Mucosa of gallbladder (tissue), 1 donor: ENCODE measurements around the gene AMZ2. TPM values are rescaled to one million over a fixed set of nuclear protein-coding genes. Genes with fewer than 3 reads are reported as not detected.
"Not testable (repeated sequence)": the region's sequence is repeated elsewhere in the genome, so short reads cannot be mapped to it uniquely, and the experiment has no call there.

Experiments used
- DNase-seq: peaks from one replicate; pipeline ENCODE4 v3.0.0-alpha.2; 2020; ENCODE audit warnings: low spot score
- total RNA-seq: library from RNA; stranded (reverse); gene quantifications from one replicate; pipeline ENCODE4 v1.2.1, GENCODE V29; 2021
- donor health status: DM: no; HTN: no; CAD: no.

The AMZ2 gene
- total RNA-seq, 1 donor from 2014 or later: 64.7 TPM

DNA sequence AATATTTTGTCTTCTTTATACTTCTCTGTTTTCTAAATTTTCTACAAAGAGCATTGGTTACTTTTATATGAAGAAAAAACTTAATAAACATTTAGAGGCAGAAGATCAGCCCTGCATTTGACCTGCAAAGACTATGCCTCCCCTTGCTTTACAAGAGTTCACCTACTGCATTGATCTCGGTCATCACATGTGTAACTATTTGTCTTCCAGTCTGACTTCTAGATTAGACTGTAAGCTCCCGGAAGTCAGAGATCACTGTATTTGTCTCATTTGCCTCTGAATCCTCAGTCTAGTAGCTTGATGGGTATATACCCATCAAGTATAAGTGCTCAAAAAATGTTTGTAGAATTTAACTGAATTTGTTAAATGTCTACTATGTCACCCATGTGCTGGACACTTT, 27.7 kb upstream of the AMZ2 start:
- DNase-seq: not testable (repeated sequence)

DNA sequence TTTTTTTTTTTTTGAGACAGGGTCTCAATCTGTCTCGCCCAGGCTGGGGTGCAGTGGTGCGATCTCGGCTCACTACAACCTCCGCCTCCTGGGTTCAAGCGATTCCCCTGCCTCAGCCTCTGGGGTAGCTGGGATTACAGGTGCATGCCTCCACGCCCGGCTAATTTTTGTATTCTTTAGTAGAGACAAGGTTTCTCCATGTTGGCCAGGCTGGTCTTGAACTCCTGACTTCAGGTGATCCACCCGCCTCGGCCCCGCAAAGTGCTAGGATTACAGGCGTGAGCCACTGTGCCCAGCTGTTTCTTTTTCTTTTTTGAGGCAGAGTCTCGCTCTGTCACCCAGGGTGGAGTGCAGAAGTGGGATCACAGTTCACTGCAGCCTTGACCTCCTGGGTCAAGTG, 27.1 kb upstream of the AMZ2 start:
- not testable (repeated sequence) for DNase-seq

DNA sequence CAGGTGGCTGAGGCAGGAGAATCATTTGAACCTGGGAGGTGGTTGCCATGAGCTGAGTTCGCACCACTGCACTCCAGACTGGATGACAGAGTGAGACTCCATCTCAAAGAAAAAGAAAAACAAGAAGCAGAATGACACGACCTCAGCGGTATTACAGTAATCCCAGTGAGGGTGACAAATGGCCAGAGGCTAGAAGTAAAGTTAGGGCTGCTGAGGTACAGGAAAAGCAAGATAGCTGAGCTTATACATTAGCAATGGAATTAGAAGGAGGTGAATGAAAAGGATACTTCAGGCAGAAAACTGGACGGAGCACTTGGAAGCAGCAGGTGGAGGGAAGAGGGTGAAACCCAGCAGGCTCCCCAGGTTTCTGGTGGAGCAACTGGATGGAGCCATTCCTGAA, 26.1 kb upstream of the AMZ2 start:
- DNase-seq: no peak

- DNase-seq: no peak
These were observed 25.2 kb upstream of the AMZ2 start for GRCh38 chr17:68222606-68223005.

- not testable (repeated sequence) for DNase-seq
These were observed 22.8 kb upstream of the AMZ2 start for GRCh38 chr17:68225055-68225454.

DNA sequence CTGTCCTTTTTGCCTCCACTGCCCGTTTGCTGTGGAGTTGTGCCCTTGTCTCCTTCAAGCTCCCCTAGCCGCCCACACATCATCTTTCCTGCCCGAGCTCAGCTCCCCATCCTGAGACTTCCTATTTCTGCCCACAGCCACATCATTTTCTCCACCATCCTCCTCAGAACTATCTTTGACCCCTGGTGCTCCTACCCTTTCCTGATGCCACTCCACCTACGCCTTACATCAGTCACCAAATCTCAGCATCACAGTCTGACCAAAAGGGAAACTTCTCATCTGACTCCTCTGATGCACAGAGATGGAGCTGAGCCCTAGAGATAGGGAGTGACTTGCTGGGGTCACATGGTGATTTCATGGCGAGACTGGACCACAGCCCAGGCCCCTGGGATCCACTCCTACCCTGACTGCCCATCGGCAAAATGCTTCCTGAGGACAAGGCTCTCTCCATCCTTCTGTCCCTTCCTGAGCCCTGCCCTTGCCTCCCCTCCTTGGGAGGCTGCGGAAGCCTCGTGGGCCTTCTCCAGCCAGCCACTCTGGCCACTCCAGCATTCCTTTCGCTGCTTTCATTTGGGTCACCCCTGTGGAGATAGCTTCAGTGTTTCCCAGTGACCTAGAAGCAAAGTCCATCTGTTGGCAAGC, 19.7 kb upstream of the AMZ2 start:
- DNase-seq: not testable (repeated sequence)

GRCh38 chr17:68228817-68229570, 18.8 kb upstream of the AMZ2 start:
- no peak for DNase-seq

DNA sequence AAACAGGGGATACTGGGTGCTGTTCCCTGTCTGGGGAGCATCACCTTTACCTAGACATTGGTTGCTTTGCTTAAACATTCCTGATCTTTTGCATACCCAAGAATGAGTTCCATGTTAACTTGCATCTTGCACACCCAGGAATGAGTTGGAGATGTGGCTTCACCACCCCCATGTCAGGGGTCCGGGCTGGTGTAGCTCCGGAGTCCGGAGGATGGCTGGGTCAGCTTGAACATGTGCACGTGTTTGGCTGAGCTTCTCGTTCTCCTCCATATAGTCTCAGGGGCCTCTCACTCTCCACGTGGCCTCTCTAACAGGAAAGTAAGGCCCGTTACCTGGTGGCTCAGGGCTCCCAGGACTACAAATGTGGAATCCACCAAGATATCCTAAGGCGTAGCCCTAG, 18.2 kb upstream of the AMZ2 start:
- DNase-seq: no peak

- DNase-seq: not testable (repeated sequence)
These were observed 16.7 kb upstream of the AMZ2 start for GRCh38 chr17:68231131-68231530.

DNA sequence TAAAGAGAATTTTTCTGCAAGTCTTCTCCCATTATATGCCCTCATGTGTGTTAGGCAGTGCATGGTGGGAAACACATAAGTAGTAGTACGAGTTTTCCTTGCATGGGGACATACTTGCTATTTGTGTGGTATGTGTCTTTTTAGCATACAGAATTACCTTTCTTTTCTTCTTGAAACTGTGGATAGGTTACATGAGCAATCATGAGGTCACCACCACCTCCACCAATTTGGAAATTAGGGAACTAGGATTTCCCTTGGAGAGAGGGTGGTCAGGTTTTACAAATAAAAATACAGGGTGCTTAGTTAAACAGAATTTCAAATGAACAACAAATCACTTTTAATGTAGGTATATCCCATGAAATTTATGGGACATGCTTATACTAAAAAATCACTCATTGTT, 16.3 kb upstream of the AMZ2 start:
- no peak for DNase-seq

- DNase-seq: not testable (repeated sequence)
These were observed 15.1 kb upstream of the AMZ2 start for GRCh38 chr17:68232741-68233140.

DNA sequence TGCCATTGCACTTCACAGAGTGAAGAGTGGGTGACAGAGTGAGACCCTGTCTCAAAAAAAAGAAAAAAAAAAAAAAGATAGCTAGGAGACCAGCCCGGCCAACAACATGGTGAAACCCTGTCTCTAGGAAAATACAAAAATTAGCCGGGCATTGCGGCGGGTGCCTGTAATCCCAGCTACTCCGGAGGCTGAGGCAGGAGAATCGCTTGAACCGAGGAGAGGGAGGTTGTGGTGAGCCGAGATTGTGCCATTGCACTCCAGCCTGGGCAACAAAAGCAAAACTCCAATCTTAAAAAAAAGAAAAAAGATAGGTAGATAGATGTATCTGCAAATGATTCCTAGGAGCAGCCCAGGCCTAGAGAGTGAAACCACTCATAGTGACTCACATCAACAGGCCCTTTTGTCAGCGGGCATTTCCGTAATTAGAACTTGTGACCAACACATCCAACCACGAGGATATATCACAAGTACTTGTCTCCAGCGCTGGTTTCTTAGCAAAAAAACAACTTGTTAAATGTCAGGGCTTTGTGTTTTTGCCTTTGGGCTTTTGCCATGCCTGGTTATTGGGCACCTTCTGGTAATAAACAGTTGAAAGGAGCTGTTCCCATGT, 13.0 kb upstream of the AMZ2 start:
- peak; percentile 50 for DNase-seq

DNA sequence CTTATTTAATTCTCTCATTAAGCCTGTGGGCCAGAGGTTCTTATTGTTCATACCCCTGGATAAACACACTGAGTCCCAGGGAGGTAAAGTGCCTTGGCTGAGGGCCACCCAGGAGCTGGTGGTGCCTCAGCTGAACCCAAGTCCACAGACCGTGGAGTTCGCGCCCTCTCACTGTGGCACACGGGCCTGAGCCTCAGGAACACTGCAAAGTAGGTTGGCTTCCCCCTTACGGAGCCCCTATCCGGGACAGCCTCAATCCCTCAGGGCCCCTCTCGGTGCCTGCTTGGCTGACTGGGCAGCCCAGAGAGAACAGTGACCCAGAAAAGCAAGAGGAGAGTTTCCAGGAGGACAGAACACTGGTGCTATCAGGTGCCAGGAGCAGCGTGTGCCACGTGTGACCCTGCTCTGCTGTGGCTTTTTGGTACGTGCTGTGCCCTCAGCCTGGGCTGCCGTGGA, 12.5 kb upstream of the AMZ2 start:
- DNase-seq: not testable (repeated sequence)

- peak; percentile 44 for DNase-seq
These were observed 10.3 kb upstream of the AMZ2 start for GRCh38 chr17:68237369-68238163.

GRCh38 chr17:68238164-68238870, 9.5 kb upstream of the AMZ2 start:
- DNase-seq: no peak

DNA sequence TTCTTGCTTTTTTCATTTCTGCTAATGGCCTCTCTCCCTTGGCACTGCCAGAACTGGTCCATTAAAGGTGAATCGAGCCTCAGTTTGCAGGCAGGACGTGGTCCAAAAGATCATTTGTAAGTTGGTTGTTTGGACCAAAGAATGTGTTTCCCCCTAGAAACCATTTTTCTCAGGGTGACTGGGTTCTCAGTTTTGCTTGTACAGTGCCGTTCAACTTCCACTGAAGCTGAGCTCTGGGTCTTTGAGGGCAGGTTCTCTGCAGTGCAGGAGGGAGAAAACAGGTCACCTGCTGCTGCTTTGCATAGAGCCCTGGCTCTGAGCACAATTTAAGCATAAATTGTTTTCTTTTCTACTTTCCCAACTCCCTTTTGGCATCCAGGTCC, 9.0 kb upstream of the AMZ2 start:
- DNase-seq: no peak

DNA sequence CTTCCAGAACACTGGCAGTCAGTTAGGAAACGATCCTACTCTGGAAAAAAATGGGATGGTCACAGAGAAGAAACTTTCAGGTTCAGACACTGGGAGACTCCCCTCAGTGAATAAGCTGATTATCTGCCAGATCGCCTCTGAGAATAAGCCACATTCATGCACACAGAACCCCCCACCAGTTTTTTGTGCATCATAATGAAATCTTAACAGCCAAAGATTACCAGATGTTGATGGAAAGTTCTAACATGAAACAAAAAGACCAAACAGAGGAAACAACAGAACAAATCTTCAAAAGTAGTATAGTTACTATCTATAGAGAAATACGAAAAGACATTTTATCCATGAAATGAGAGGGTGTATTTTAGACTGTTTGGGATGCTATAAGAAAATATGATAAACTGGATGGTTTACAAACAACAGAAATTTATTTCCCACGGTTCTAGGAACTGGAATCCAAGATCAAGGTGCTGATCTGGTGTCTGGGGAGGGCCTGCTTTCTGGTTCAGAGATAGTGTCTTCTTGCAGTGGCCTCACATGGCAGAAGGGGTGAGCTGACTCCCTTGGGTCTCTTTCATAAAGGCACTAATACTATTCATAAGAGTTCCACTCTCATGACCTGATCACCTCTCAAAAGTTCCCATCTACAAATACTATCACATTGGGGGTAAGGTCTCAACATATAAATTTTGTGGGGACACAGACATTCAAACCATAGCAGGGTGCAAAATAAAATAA, 8.0 kb upstream of the AMZ2 start:
- DNase-seq: no peak

DNA sequence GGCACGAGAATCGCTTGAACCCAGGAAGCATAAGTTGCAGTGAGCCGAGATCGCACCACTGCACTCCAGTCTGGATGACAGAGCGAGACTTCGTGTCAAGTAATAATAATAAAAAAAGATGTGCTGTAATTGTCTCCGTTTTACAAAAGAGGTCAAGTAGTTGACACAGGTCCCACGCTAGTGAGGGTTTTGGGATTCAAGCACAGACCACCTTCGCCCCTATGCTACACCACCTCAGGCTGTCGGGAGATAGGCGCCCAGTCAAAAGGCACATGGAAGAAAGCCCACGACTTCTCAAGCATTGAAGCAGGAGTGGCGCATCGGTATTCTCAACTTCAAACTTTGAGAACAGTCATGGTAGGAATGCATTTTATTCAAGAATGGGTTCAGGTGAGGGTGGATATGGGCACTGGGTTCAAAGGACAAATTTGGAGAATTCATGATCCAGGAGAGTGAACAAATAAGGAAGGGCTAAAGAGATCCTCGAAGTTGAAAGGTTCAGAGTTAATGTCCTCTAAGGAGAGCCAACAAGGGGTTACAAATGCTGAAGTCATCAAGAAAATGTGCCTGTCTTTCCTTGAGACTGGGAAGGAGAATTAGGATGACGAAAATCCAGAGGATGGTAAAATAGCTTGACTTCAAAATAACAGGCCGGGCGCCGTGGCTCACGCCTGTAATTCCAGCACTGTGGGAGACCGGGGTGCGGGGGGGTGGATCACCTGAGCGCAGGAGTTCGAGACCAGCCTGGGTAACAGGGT, 1.4 kb upstream of the AMZ2 start:
- DNase-seq: no peak

DNA sequence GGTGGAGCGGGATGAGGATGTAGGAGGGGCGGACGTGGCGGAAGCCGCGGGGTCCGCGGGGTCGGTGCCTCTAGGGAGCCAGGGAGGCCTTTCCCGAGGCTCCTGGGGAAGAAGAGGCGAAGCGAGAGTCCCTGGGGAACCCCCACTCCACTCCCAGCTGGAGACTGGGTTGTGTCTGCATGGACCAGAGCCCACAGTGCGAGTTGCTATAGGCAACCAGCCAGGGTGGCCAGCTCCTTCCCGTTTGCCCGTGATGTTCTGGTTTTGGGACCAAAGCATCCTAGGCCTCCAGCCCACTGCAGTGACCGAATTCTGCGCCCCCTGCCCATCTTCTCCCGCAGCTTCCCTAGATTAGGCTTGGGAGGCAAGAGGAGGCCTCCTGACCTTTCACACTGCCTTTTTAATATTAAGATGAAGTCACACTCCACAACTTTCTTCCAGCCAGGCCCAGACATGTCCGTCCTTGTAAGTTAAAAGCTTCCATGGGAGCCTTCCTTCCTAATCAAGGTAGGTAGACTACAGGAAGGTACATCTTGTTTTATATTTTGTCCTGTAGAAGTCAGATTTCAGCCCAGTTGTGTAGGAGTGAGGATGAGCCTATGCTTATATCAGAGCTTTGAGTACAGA, 469 bp downstream of the AMZ2 start:
- peak; percentile 59 for DNase-seq

- no peak for DNase-seq
These were observed 1.0 kb downstream of the AMZ2 start for GRCh38 chr17:68248891-68249290.
